Activated naive CD4-positive, alpha-beta T cell treated with anti-CD3 and anti-CD28 coated beads, Interleukin-2, amount 50 U/mL, for 24 hours (primary cell): ENCODE data around the gene BMP2.
A peak's percentile ranks its signal among the peaks of the same experiment; 100 is the strongest.

Experiments
- H3K27ac Mint-ChIP-seq: one replicate; pipeline ENCODE4 v1.8.0; 2021; ENCODE audit warnings: mild to moderate bottlenecking, mixed read lengths
- H3K27me3 Mint-ChIP-seq: one replicate; pipeline ENCODE4 v1.8.0; 2021; ENCODE audit warnings: mixed read lengths
- H3K36me3 Mint-ChIP-seq: one replicate; pipeline ENCODE4 v1.8.0; 2021; ENCODE audit warnings: mixed read lengths
- H3K4me1 Mint-ChIP-seq: one replicate; pipeline ENCODE4 v1.8.0; 2021; ENCODE audit warnings: mixed read lengths
- H3K4me3 Mint-ChIP-seq: one replicate; pipeline ENCODE4 v1.8.0; 2021; ENCODE audit warnings: mild to moderate bottlenecking, mixed read lengths
- H3K9me3 Mint-ChIP-seq: one replicate; pipeline ENCODE4 v1.8.0; 2021; ENCODE audit warnings: mixed read lengths

Gene BMP2

DNA sequence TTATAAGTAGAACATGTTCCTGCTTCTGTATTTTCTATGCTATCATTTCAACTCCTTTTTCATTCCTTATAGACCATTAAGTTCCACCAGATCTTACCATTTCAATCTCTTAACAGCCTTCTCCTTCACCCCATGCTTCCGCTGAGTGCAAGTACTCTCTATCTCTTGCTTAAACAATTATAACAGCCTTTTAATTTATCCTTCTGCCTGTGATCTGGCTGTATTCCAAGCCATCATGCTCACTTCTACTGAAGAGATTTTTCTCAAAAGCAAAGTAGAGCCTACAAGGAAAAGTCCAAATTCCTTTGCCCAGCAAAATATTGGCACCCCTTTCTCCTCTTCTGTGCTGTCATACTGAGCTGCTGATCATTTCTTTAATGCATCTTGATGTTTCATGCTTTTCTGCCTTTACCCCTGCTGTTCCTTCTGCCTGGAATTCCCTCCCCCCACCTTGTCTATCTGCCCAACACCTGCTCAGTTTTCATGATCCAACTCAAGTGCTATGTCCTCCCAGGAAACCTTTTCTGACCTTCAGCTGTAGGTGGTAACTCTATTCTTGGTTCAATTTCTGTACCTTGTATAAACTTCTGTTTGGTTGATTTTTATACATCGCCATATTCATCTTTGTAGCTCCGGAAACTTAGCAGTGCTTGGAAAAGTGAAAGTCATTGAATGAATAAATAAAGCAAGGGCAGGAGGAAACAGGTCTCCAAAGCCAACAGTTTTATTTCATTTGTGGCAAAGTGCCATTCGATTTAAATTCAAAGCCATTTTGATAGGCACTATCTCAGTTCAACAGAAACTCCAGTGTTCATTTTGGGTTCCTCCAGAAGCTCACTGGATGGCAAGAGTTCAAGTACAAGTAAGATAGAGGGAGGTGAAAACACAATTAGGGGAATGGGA, 10.5 kb upstream of the BMP2 start:
- Mint-ChIP-seq H3K27ac (no peak overlapping the region), H3K4me1 (no peaks in the 10 kb centered on the region), H3K4me3 (no peak overlapping the region), H3K9me3 (no peaks in the 10 kb centered on the region), H3K27me3 (no peaks in the 10 kb centered on the region), H3K36me3 (no peaks in the 10 kb centered on the region)

DNA sequence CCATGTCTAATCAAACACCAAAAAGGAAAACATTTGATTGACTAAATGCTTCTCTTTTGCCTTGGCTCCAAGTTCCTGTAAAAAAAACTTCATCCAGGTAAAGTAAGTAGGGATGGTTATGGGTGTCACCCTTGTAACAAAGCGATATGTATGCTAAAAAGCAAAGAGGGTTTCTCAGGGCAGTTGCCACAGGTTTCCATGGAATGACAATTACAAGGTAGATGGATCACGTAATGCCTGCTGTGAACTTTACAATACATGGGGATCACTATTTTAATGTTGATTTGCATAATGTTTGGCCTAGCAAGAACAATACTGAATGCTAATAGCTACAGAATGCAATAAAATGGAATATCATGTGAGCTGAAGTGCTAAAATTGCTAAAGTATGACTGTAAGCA, 2.9 kb upstream of the BMP2 start:
- H3K4me1 Mint-ChIP-seq: no peaks in the 10 kb centered on the region
- H3K4me3 Mint-ChIP-seq: no peak overlapping the region
- peaks cover 23% of the 10 kb centered on the region for H3K27me3 Mint-ChIP-seq
- no peaks in the 10 kb centered on the region for H3K9me3 Mint-ChIP-seq
- H3K36me3 Mint-ChIP-seq: no peaks in the 10 kb centered on the region
- no peak overlapping the region for H3K27ac Mint-ChIP-seq

DNA sequence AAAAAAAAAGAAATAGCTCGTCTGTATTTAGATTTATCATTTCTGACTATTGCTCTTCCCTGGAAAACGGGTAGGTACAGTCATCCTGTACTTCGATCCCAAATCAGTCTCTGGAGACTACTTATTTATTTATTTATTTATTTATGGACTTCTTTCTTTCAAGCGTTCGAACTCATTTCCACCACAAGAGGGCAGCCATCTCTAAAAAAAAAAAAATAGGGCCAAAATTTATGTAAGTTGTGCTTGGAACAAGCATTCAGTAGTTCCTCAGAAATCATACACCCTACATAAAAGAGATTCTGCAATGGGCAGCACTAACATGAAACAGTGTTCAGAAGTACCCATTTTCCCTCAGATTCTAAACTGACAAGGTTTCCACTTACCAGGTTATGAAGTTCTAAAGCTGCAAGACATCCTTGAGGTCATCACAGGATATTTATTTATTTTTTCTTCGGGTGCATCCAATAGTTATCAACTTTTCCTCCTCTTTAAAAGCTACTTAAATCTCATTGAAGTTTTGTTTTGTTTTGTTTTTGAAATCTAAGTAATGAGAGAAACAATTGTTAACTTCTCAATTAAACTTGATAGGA, 1.9 kb upstream of the BMP2 start:
- H3K36me3 Mint-ChIP-seq: no peaks in the 10 kb centered on the region
- H3K4me1 Mint-ChIP-seq: no peaks in the 10 kb centered on the region
- H3K9me3 Mint-ChIP-seq: no peaks in the 10 kb centered on the region
- peaks cover 25% of the 10 kb centered on the region for H3K27me3 Mint-ChIP-seq
- no peak overlapping the region for H3K27ac Mint-ChIP-seq
- no peak overlapping the region for H3K4me3 Mint-ChIP-seq

GRCh38 chr20:6766433-6766832, 1.1 kb upstream of the BMP2 start:
- Mint-ChIP-seq H3K27me3 (peaks cover 34% of the 10 kb centered on the region), H3K9me3 (no peaks in the 10 kb centered on the region), H3K4me1 (no peaks in the 10 kb centered on the region), H3K4me3 (no peak overlapping the region), H3K36me3 (no peaks in the 10 kb centered on the region), H3K27ac (no peak overlapping the region)

GRCh38 chr20:6767126-6767535, 355 bp upstream of the BMP2 start:
- H3K27ac Mint-ChIP-seq: no peak overlapping the region
- H3K4me1 Mint-ChIP-seq: no peaks in the 10 kb centered on the region
- H3K4me3 Mint-ChIP-seq: peak overlapping the region; percentile 11
- H3K9me3 Mint-ChIP-seq: no peaks in the 10 kb centered on the region
- peaks cover 39% of the 10 kb centered on the region for H3K27me3 Mint-ChIP-seq
- H3K36me3 Mint-ChIP-seq: no peaks in the 10 kb centered on the region

GRCh38 chr20:6768228-6769140, 998 bp downstream of the BMP2 start:
- no peak overlapping the region for H3K4me3 Mint-ChIP-seq
- peaks cover 43% of the 10 kb centered on the region for H3K27me3 Mint-ChIP-seq
- H3K4me1 Mint-ChIP-seq: no peaks in the 10 kb centered on the region
- no peaks in the 10 kb centered on the region for H3K9me3 Mint-ChIP-seq
- H3K27ac Mint-ChIP-seq: no peak overlapping the region
- H3K36me3 Mint-ChIP-seq: no peaks in the 10 kb centered on the region

DNA sequence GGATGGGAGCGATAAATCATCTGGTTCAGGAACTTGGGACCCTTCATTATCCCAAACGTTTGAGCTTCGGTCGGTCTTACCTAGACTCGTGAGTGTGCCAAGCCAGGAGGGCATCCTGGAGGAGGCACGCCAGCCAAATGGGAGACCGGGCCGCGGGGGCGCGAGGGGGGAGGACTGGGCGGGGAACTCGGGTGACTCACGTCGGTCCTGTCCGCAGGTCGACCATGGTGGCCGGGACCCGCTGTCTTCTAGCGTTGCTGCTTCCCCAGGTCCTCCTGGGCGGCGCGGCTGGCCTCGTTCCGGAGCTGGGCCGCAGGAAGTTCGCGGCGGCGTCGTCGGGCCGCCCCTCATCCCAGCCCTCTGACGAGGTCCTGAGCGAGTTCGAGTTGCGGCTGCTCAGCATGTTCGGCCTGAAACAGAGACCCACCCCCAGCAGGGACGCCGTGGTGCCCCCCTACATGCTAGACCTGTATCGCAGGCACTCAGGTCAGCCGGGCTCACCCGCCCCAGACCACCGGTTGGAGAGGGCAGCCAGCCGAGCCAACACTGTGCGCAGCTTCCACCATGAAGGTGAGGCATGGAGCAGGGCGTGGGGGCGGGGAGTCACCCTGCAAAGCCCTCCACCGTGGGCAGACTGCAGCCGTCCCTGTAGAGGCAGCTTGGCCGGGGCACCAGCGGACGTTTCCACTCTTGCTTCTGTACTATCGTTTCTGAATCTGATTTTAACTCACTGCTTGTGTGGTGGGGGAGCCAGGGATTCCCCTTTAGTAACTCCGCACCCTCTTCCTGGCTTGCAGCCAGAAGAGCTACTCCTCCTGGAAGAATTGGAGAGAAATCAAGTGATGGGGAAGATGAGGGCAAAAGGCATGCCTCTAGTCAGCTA, 2.7 kb downstream of the BMP2 start:
- H3K4me3 Mint-ChIP-seq: no peak overlapping the region
- H3K36me3 Mint-ChIP-seq: no peaks in the 10 kb centered on the region
- H3K27me3 Mint-ChIP-seq: peaks cover 41% of the 10 kb centered on the region
- no peak overlapping the region for H3K27ac Mint-ChIP-seq
- no peaks in the 10 kb centered on the region for H3K9me3 Mint-ChIP-seq
- no peaks in the 10 kb centered on the region for H3K4me1 Mint-ChIP-seq

DNA sequence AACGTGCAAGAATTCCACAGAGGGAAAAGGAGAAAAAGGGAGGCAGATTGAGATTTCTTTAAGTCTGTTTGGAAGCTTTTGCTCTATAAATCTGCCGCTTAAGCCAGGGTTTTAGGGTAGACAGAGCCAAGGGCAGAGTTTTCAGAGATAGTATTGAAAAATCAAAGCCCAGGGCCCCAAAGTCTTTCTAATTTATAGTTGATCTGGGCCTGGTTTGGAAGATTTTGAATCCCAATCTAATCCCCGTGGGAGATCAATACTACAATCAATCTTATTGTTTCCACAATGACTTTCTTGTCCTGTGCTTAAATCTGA, 3.3 kb downstream of the BMP2 start:
- no peak overlapping the region for H3K27ac Mint-ChIP-seq
- no peak overlapping the region for H3K4me3 Mint-ChIP-seq
- H3K9me3 Mint-ChIP-seq: no peaks in the 10 kb centered on the region
- H3K36me3 Mint-ChIP-seq: no peaks in the 10 kb centered on the region
- peaks cover 37% of the 10 kb centered on the region for H3K27me3 Mint-ChIP-seq
- no peaks in the 10 kb centered on the region for H3K4me1 Mint-ChIP-seq

DNA sequence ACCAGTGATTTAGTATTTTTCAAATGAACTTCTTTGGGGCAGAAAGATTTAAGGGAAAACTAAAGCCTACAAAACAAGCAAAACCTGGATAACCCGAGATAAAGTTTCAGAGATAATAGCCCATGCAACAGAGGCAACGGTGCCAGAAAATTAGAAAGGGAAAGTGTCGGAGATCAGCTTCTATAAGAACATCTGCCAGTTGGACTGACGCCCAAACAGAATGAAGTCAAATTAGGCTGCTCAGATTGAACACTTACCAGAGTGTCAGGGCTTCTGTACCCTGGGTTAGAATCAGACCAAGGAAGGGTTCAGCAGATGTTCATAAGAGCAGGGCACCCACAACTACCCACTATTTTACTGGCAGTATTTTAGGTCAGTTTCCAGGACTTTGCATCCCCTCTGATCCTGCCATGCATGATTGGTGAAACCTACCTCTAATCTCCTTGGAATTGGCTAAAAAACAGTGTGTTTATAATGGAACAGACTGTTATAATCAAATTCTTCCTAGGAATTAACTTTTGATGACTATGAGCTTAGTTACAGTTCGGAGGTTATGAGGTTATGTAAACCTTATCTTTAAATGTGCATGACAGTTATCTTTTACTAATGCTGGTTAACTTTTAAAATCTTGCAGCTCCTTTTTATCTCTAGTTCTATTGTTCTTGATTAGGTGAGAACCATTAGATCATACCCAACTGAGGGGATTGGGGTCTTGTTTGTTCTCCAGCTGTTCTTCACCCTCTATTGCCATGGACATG, 13.1 kb downstream of the BMP2 start:
- Mint-ChIP-seq H3K9me3 (no peaks in the 10 kb centered on the region), H3K27me3 (no peaks in the 10 kb centered on the region), H3K4me3 (no peak overlapping the region), H3K36me3 (no peaks in the 10 kb centered on the region), H3K27ac (no peak overlapping the region), H3K4me1 (no peaks in the 10 kb centered on the region)

DNA sequence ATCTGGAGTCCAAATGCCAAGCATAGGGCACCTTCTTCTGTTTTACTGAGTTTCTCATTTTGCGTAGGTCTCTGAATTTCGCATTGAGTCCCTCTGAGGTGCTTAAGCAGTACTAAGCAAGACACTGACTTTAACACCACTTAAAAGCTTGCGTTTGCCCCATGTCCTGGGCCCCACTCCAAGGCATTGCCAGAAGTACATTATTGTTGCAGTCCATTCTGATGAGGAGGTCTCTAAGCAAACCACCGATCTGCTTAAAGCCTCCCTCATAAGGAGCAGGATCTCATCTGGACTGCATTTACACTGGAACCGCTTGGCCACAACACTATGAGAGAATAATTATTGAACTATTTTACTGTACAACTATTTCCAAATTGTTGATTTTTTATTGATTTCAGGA, 16.3 kb downstream of the BMP2 start:
- no peaks in the 10 kb centered on the region for H3K4me1 Mint-ChIP-seq
- H3K36me3 Mint-ChIP-seq: no peaks in the 10 kb centered on the region

GRCh38 chr20:6784210-6784631, 16.7 kb downstream of the BMP2 start:
- Mint-ChIP-seq H3K4me1 (no peaks in the 10 kb centered on the region), H3K27ac (no peak overlapping the region), H3K36me3 (no peaks in the 10 kb centered on the region), H3K9me3 (no peaks in the 10 kb centered on the region), H3K4me3 (no peak overlapping the region), H3K27me3 (peaks cover 2% of the 10 kb centered on the region)

More for the DNA sequence above, 16.3 kb downstream of the BMP2 start:
- Mint-ChIP-seq H3K27ac (no peak overlapping the region), H3K4me3 (no peak overlapping the region), H3K27me3 (peaks cover 2% of the 10 kb centered on the region), H3K9me3 (no peaks in the 10 kb centered on the region)

DNA sequence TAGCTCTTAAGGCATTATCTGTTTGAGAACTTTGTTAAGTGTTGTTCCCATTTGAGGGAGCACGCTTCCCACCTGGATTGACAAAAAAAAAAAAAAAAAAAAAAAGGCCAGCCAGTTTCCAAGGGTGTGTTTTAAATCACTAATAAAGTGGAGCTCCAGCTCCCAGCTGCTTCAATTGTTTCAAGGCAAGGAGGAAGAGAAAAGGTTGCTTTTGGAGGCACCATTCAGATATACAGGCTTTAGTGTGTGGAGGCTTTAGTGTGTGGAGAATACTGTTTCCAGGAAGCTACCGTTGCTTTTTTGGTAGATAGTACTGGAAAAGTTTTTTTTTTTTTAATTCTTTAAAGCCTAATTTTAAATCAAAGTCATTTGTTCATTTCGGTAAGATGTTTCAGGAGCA, 17.3 kb downstream of the BMP2 start:
- no peak overlapping the region for H3K4me3 Mint-ChIP-seq
- H3K27ac Mint-ChIP-seq: no peak overlapping the region
- no peaks in the 10 kb centered on the region for H3K9me3 Mint-ChIP-seq
- peaks cover 2% of the 10 kb centered on the region for H3K27me3 Mint-ChIP-seq
- H3K4me1 Mint-ChIP-seq: no peaks in the 10 kb centered on the region
- H3K36me3 Mint-ChIP-seq: no peaks in the 10 kb centered on the region

- H3K4me3 Mint-ChIP-seq: no peak overlapping the region
- H3K27me3 Mint-ChIP-seq: peaks cover 2% of the 10 kb centered on the region
- H3K4me1 Mint-ChIP-seq: no peaks in the 10 kb centered on the region
- no peaks in the 10 kb centered on the region for H3K9me3 Mint-ChIP-seq
- H3K36me3 Mint-ChIP-seq: no peaks in the 10 kb centered on the region
- H3K27ac Mint-ChIP-seq: no peak overlapping the region
Observed at GRCh38 chr20:6786548-6786947, 19.1 kb downstream of the BMP2 start.

DNA sequence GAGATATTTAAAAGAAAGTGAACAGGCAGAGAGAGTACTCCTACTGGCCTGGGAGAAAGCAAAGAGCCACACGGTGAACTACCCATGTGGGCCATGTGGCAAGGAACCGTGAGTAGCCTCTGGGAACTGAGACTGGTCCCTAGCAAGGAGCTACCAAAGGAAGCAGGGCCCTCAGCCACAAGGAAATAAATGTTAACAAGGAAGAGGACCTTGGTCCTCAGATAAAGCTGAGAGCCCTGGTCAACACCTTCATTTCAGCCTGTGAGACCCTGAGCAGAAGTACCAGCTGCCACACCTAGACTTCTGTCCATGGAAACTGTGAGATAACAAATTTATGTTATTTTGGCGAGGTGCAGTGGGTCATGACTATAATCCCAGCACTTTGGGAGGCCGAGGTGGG, 25.3 kb downstream of the BMP2 start:
- peaks cover 3% of the 10 kb centered on the region for H3K27me3 Mint-ChIP-seq
- H3K9me3 Mint-ChIP-seq: peaks cover 7% of the 10 kb centered on the region
- H3K27ac Mint-ChIP-seq: no peak overlapping the region

More for the DNA sequence above, 25.3 kb downstream of the BMP2 start:
- H3K36me3 Mint-ChIP-seq: no peaks in the 10 kb centered on the region
- no peaks in the 10 kb centered on the region for H3K4me1 Mint-ChIP-seq
- H3K4me3 Mint-ChIP-seq: no peak overlapping the region
